Right hindlimb (tissue), 1 donor: ENCODE data around the gene ASPN.
"Not testable (repeated sequence)": the region's sequence is repeated elsewhere in the genome, so short reads cannot be mapped to it uniquely, and the experiment has no call there.

Source experiments
- DNase-seq: peaks from one replicate; pipeline ENCODE4 v3.0.0-alpha.2; 2018

ASPN gene

GRCh38 chr9:92467041-92467440, 15.3 kb downstream of the ASPN start:
- no peak for DNase-seq

DNA sequence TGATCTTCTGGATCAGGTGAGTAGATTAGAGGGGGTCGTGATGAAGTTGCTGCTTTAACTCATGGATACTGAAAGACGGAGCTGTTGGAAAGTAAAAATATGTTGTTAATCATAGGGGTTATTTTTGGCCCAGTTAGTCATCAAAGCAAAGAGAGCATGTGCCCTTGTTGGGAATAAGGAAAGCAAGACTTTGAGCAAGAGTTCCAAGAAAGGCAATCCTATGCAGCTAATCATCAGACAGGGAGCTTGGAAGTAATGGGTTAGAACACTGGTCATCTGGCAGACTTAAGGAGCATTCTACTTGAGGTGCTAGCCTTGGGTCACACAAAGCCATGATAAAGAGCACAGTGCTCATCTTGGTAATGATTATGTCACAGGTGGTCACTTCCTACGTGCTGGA, 18.3 kb downstream of the ASPN start:
- no peak for DNase-seq

GRCh38 chr9:92463387-92463786, 18.9 kb downstream of the ASPN start:
- no peak for DNase-seq

- DNase-seq, result no peak
Observed at GRCh38 chr9:92457576-92457975, 24.7 kb downstream of the ASPN start.

DNA sequence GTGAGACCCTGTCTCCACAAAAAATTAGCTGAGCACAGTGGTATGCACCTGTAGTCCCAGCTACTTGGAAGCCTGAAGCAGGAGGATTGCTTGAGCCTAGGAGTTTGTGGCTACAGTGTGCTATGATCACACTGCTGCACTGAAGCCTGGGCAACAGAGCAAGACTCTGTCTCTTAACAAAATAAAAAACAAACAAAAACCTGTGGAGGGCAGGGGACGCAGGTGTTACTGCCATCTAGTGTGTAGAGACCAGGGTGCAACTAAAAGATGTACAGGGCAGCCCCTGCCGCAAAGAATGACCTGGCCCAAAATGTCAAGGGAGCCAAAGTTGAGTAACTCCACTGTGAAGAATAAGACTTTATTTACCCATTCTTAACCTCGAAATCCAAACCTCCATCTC, 27.1 kb downstream of the ASPN start:
- DNase-seq, result no peak

DNA sequence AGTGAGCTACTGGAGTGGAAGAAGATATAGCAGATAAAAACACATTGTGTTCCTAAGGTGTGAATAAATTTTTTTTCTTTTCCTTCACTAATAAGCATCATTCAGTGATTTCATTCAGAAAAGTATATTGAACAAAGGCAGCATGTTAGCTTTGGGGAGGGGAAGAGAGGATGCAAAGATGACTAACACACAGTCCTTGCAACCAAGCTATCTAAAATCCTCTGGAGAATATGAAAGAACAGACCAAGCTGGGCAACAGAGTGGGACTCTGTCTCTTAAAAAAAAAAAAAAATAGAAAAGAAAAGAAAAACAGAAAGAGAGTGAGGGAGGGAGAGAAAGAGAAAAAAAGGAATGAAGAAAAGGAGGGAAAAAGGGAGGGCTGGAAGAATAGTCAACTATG, 35.8 kb downstream of the ASPN start:
- DNase-seq, result no peak

- no peak for DNase-seq
Observed at GRCh38 chr9:92444841-92445240, 37.5 kb downstream of the ASPN start.

- no peak for DNase-seq
Observed at GRCh38 chr9:92440751-92441046, 41.6 kb downstream of the ASPN start.

DNA sequence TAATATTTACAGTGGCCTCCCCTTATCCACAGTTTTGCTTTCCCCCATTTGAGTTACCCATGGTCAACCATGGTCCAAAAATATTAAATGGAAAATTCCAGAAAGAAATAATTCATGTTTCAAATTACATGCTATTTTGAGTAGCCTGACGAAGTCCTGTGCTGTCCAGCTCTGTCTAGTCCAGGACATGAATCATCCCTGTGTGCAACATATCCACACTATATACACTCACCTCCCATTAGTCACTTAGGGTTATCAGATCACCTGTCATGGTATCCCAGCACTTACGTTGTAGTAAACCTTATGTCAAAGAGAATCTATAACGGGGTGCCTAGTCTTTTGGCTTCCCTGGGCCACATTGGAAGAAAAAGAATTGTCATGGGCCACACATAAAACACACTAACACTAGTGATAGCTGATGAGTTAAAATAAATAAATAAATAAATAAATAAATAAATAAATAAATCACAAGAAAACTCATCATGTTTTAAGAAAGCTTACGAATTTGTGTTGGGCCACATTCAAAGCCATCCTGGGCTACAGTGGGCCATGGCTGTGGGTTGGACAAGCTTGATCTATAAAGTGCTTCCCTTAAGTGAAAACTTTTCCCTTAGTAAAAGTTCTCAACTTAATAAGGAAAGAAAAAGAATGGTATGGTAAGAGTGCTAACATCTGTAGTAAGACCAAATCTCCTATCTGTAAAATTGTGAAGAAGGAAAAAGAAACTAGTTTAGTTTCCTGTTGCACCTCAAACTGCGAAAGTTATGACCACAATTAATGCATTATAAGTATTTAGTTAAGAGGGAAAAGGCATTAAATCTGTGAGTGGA, 42.2 kb downstream of the ASPN start:
- no peak for DNase-seq

DNA sequence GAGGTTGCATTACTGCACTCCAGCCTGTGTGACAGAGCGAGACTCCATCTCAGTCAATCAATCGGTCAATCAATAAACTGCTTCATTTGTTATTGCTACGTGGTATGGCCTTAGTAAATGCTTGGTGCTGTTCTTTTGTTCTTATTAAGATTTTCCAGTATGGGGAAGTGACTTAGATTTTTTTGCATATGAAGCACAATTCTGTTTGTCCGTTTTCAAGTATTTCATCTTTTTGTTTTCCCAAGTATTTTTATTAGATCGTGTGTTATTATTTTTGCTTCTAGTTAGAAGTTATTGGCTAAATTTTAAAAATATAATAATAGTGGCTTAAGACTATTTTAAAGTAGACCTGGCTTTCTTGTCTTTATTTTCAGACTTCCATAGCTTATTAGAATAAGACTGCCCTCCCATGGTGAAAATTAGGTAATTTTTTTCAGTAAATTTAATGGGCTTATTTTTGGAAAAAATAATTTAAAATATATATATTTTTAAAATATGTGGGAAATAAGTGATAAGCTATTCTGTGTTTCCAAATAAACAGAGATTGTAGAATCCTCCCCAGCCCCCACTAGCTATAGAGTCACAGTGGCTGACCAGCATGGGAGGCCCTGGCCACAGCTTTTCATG, 43.3 kb downstream of the ASPN start:
- DNase-seq, result no peak

DNA sequence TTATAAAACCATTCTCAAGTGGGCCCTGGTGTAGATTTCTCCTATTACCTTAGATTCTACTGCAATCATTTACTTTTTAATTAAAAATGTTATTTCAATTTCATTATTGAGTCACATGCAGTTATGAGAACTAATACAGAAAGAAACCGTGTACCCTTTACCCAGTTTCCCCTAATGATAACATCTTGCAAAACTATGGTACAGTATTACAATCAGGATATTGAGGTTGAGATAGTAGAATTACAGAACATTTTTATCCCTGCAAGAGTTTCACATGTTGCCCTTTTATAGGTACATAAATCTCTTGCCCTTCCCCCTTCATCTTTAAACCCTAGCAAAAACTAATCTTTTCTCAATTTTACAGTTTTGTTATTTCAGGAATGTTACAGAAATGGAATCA, 47.0 kb downstream of the ASPN start:
- no peak for DNase-seq

DNA sequence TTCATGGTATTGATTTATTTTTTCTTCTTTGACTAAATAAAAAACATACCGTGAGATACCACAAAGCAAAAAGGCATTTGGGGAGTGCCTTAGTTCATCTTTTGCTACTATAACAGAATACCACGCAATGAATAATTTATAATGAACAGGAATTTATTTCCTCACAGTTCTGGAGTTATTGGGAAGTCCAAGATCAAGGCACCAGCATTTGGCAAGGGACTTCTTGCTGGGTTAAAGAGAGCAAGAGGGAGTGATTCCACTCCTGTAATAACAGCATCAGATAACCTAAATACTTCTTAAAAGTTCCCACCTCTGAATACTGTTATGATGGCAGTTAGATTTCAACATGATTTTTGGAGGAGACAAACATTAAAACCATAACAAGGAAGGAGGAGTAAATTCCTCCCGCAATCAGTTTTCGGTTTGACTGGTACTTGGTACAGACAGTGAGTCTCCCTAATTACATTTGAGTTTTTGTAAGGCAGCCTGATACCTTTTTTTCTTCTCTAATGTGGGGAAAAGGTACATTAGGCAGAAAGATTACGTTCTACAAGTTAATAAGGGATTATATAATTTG, 49.2 kb downstream of the ASPN start:
- DNase-seq, result no peak

GRCh38 chr9:92432350-92432749, 50.0 kb downstream of the ASPN start:
- no peak for DNase-seq

DNA sequence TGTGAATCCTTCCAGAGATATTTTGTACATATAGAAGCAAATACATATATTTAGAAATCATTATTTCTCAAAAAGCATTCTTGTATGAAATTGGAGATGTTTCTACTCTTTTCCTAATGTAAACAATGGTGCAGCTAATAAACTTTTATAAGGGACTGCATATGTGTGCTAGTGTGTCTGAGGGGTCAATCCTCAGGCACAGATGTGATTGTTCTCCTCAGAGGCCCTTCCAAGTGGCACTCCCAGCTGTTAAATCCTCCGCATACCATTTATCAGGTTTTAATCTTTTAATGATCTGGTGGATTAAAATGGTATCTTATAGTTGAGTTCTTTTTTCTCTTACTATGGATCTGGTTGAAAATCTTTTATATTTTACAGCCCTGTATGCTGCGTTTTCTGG, 52.5 kb downstream of the ASPN start:
- no peak for DNase-seq

DNA sequence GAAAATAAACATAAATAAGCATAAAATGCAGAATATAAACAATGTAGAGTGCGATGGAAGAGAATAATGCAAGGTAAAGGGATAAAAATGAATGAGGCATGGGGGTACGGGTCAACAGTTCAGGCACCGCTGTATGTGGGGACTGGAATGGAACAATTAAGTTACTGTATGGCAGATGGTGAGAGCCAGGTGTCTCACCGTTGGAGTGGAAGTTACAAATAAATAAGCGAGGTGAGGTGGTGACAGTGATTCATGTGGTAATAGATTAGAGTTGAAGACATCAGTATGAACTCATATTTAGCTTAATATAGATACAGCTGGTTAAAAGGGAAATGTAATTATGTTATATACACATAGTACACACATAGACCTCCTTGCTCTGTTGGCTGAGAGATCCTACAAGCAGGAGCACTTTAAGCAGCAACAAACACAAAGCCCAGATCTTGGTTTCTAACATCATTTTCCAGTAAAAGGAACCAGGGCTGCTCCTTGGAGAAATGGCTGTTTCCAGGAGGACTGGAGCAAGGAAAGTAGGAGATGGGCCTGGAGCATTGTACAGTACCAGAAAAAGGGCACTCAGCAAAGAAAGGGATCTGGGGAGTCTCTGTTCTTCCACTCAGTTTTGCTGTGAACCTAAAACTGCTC, 55.7 kb downstream of the ASPN start:
- peak; percentile 39 for DNase-seq

DNA sequence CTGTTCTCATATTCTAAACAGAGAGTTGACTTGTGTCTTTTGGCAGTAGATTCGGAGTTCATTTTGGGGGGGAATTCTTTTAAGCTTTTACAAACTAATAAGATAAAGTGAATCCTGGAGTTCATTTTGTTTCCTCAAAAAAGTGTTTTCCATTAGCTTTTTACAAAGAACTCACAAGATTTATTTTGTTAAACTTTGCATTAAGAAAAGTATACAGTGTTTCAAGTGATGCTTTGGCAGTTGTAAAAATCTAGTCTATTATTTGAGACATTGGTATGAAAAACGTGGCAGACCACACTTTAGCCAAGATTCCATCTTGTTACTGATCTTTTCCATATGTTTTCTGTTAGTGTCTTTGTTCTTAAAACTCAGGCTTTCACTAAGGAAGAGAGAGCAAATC, 56.8 kb downstream of the ASPN start:
- DNase-seq, result no peak

DNA sequence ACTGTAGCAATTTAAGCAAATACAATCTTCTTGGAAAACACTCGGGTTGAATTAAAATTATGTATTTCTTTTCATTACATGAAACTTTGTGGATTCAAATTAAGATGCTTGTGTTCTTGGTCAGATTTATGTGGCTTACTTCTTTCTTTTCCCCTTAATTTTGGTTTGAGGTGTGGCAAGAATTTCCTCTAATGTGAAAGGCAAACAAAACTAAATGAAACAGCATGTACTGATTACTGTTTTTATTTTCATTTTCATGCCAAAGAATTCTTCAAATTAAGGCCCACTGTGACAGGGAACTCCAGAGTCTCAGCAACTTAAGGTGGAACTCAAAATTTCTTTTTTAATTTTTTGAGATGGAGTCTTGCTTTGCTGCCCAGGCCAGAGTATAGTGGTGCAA, 58.0 kb downstream of the ASPN start, which contains the start of gene OMD:
Gene OMD (minus strand): TSS at position 132 of the 400 bp plus-strand sequence. CDS start 6,913 bp downstream, outside the sequence.
- DNase-seq, result no peak

- no peak for DNase-seq
Observed at GRCh38 chr9:92423612-92424011, 58.7 kb downstream of the ASPN start.

DNA sequence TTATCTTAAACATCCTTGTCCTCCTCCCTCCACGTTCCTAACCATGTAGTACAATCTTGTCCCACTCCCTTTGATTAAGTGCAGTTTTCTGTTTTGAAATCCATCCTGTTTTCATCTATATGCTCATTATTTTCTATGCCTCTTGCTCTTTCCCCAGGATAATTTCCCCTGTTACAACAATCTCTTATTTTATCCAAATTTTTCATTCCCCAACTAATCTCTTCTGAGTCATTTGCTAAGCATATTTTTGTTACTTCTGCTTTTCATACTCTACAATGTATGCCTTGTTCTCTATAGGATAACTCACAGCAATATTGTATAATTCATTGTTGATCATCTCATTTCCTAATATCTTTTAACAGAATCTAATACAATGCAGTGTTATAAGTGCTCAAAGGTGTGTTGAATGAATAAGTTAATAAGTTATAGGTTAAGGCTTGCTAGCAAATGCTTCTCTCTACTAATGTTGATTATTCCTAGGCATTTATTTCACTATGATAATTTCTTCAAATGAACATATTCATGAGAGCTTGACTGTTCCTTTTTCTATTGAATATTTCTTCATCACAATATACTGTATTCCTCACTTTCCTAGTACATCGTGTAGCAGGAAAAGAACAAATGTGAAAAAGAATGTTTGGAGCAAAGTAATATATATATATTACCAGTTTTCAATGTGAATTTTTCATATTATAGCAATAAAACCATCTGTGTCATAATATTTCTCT, 59.5 kb downstream of the ASPN start:
- no peak for DNase-seq

- DNase-seq, result no peak
Observed at GRCh38 chr9:92414566-92414965, 67.7 kb downstream of the ASPN start.

- not testable (repeated sequence) for DNase-seq
Observed at GRCh38 chr9:92411157-92411556, 71.1 kb downstream of the ASPN start.

GRCh38 chr9:92408747-92409478, 73.4 kb downstream of the ASPN start:
- no peak for DNase-seq
